Activated CD4-positive, alpha-beta T cell treated with anti-CD3 and anti-CD28 coated beads, Interleukin-2, amount 10 ng/mL, durations not matched to agents 7 days and 5 days (primary cell): ENCODE results near the gene HBZ. TPM values are rescaled to one million over a fixed set of nuclear protein-coding genes. Genes with fewer than 3 reads are reported as not detected.
"Not testable (repeated sequence)": the region's sequence is repeated elsewhere in the genome, so short reads cannot be mapped to it uniquely, and the experiment has no call there.

Experiments used
- CTCF ChIA-PET: fragments of 350-600 bp; sonication (Branson Sonifier 250); formaldehyde crosslinking; loops from one replicate; lab custom pipeline; 2021; ENCODE audit warnings: antibody characterized with exemption; lab: Charles Lee
- POLR2A ChIA-PET: fragments of 350-600 bp; sonication (Branson Sonifier 250); formaldehyde crosslinking; loops from one replicate; lab custom pipeline; 2021; ENCODE audit warnings: antibody characterized with exemption; lab: Charles Lee
- DNase-seq: peaks from one replicate; pipeline ENCODE4 v3.0.0-alpha.2; 2020
- H3K27ac Mint-ChIP-seq: one replicate; pipeline ENCODE4 v1.8.0; 2021; ENCODE audit warnings: mild to moderate bottlenecking, moderate library complexity, mixed read lengths
- H3K27me3 Mint-ChIP-seq: one replicate; pipeline ENCODE4 v1.8.0; 2021; ENCODE audit warnings: mixed read lengths
- H3K36me3 Mint-ChIP-seq: one replicate; pipeline ENCODE4 v1.8.0; 2021; ENCODE audit warnings: low read depth, mixed read lengths
- H3K4me1 Mint-ChIP-seq: one replicate; pipeline ENCODE4 v1.8.0; 2021; ENCODE audit warnings: mixed read lengths
- H3K4me3 Mint-ChIP-seq: one replicate; pipeline ENCODE4 v1.8.0; 2021; ENCODE audit warnings: mild to moderate bottlenecking, moderate library complexity, mixed read lengths
- H3K9me3 Mint-ChIP-seq: one replicate; pipeline ENCODE4 v1.8.0; 2021; ENCODE audit warnings: mixed read lengths
- total RNA-seq, 2 experiments: library from RNA; stranded (reverse); gene quantifications; one replicate each; pipeline ENCODE4 v1.2.3, GENCODE V29; 2021

The HBZ gene
- total RNA-seq, 2 experiments from 2014 or later: not detected

GRCh38 chr16:170788-171187 lies 18.3 kb downstream of the HBZ start:
- H3K4me3 Mint-ChIP-seq: no peak overlapping the region
- H3K4me1 Mint-ChIP-seq: peaks cover 17% of the 10 kb centered on the region
- H3K9me3 Mint-ChIP-seq: no peaks in the 10 kb centered on the region
- ChIA-PET POLR2A (no interaction called here), CTCF (interaction anchor here (1.3 to 1.4 kb wide), 2 partner anchors 10 to 11 kb away, joined by 3 to 5 read pairs; partner anchors contain the start of gene HBQ1)
- no peak for DNase-seq
- no peaks in the 10 kb centered on the region for H3K36me3 Mint-ChIP-seq
- peaks cover 66% of the 10 kb centered on the region for H3K27me3 Mint-ChIP-seq
- H3K27ac Mint-ChIP-seq: no peak overlapping the region

- H3K9me3 Mint-ChIP-seq, CTCF ChIA-PET, H3K36me3 Mint-ChIP-seq, POLR2A ChIA-PET, DNase-seq, H3K27ac Mint-ChIP-seq, H3K4me3 Mint-ChIP-seq: not testable (repeated sequence)
- Mint-ChIP-seq H3K4me1 (peaks cover 13% of the 10 kb centered on the region), H3K27me3 (peaks cover 56% of the 10 kb centered on the region)
Observed at GRCh38 chr16:172374-172941, 20.0 kb downstream of the HBZ start, which contains the start of gene HBA2. TSS of gene HBA2 (plus strand) at chr16:172876. CDS start at chr16:172913, 37 bp downstream.

GRCh38 chr16:173211-173854 lies 20.9 kb downstream of the HBZ start:
- Mint-ChIP-seq H3K4me1 (peaks cover 13% of the 10 kb centered on the region), H3K27me3 (peaks cover 58% of the 10 kb centered on the region)
- H3K36me3 Mint-ChIP-seq, H3K27ac Mint-ChIP-seq, DNase-seq, CTCF ChIA-PET, H3K9me3 Mint-ChIP-seq, H3K4me3 Mint-ChIP-seq, POLR2A ChIA-PET: not testable (repeated sequence)

DNA sequence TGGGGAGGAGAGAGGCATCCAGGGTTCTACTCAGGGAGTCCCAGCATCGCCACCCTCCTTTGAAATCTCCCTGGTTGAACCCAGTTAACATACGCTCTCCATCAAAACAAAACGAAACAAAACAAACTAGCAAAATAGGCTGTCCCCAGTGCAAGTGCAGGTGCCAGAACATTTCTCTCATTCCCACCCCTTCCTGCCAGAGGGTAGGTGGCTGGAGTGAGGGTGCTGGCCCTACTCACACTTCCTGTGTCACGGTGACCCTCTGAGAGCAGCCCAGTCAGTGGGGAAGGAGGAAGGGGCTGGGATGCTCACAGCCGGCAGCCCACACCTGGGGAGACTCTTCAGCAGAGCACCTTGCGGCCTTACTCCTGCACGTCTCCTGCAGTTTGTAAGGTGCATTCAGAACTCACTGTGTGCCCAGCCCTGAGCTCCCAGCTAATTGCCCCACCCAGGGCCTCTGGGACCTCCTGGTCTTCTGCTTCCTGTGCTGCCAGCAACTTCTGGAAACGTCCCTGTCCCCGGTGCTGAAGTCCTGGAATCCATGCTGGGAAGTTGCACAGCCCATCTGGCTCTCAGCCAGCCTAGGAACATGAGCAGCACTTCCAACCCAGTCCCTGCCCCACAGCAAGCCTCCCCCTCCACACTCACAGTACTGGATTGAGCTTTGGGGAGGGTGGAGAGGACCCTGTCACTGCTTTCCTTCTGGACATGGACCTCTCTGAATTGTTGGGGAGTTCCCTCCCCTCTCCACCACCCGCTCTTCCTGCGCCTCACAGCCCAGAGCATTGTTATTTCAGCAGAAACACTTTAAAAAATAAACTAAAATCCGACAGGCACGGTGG lies 21.7 kb downstream of the HBZ start:
- Mint-ChIP-seq H3K27me3 (peaks cover 55% of the 10 kb centered on the region), H3K4me1 (peaks cover 13% of the 10 kb centered on the region)
- H3K36me3 Mint-ChIP-seq, H3K27ac Mint-ChIP-seq, H3K9me3 Mint-ChIP-seq, POLR2A ChIA-PET, H3K4me3 Mint-ChIP-seq, CTCF ChIA-PET, DNase-seq: not testable (repeated sequence)

DNA sequence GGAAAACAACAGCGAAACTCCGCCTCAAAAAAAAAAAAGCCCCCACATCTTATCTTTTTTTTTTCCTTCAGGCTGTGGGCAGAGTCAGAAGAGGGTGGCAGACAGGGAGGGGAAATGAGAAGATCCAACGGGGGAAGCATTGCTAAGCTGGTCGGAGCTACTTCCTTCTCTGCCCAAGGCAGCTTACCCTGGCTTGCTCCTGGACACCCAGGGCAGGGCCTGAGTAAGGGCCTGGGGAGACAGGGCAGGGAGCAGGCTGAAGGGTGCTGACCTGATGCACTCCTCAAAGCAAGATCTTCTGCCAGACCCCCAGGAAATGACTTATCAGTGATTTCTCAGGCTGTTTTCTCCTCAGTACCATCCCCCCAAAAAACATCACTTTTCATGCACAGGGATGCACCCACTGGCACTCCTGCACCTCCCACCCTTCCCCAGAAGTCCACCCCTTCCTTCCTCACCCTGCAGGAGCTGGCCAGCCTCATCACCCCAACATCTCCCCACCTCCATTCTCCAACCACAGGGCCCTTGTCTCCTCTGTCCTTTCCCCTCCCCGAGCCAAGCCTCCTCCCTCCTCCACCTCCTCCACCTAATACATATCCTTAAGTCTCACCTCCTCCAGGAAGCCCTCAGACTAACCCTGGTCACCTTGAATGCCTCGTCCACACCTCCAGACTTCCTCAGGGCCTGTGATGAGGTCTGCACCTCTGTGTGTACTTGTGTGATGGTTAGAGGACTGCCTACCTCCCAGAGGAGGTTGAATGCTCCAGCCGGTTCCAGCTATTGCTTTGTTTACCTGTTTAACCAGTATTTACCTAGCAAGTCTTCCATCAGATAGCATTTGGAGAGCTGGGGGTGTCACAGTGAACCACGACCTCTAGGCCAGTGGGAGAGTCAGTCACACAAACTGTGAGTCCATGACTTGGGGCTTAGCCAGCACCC lies 22.8 kb downstream of the HBZ start:
- Mint-ChIP-seq H3K27me3 (peaks cover 58% of the 10 kb centered on the region), H3K9me3 (no peaks in the 10 kb centered on the region), H3K36me3 (no peaks in the 10 kb centered on the region), H3K4me1 (peaks cover 15% of the 10 kb centered on the region), H3K4me3 (peak overlapping the region; percentile 40), H3K27ac (no peak overlapping the region)
- POLR2A ChIA-PET: no interaction called here
- DNase-seq: no peak
- CTCF ChIA-PET: interaction anchor here (0.6 kb wide), 1 partner anchor 17 kb away, joined by 3 read pairs; no protein-coding TSS in a partner anchor

- POLR2A ChIA-PET, H3K27ac Mint-ChIP-seq, DNase-seq, H3K4me3 Mint-ChIP-seq, H3K9me3 Mint-ChIP-seq, CTCF ChIA-PET, H3K36me3 Mint-ChIP-seq: not testable (repeated sequence)
- Mint-ChIP-seq H3K27me3 (peaks cover 53% of the 10 kb centered on the region), H3K4me1 (peaks cover 15% of the 10 kb centered on the region)
Observed at GRCh38 chr16:176006-176405, 23.6 kb downstream of the HBZ start.

DNA sequence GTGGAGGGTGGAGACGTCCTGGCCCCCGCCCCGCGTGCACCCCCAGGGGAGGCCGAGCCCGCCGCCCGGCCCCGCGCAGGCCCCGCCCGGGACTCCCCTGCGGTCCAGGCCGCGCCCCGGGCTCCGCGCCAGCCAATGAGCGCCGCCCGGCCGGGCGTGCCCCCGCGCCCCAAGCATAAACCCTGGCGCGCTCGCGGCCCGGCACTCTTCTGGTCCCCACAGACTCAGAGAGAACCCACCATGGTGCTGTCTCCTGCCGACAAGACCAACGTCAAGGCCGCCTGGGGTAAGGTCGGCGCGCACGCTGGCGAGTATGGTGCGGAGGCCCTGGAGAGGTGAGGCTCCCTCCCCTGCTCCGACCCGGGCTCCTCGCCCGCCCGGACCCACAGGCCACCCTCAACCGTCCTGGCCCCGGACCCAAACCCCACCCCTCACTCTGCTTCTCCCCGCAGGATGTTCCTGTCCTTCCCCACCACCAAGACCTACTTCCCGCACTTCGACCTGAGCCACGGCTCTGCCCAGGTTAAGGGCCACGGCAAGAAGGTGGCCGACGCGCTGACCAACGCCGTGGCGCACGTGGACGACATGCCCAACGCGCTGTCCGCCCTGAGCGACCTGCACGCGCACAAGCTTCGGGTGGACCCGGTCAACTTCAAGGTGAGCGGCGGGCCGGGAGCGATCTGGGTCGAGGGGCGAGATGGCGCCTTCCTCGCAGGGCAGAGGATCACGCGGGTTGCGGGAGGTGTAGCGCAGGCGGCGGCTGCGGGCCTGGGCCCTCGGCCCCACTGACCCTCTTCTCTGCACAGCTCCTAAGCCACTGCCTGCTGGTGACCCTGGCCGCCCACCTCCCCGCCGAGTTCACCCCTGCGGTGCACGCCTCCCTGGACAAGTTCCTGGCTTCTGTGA lies 24.3 kb downstream of the HBZ start, which contains the start of gene HBA1:
HBA1 (plus strand) TSS at position 204 of the 906 bp plus-strand sequence; CDS start at position 241, 37 bp downstream.
- H3K27ac Mint-ChIP-seq, DNase-seq, H3K36me3 Mint-ChIP-seq, CTCF ChIA-PET, H3K9me3 Mint-ChIP-seq, POLR2A ChIA-PET: not testable (repeated sequence)
- Mint-ChIP-seq H3K4me1 (peaks cover 16% of the 10 kb centered on the region), H3K4me3 (peak within 1 kb of the TSS; percentile 40), H3K27me3 (peaks cover 49% of the 10 kb centered on the region)

- POLR2A ChIA-PET: no interaction called here
- no peaks in the 10 kb centered on the region for H3K36me3 Mint-ChIP-seq
- DNase-seq: no peak
- H3K27me3 Mint-ChIP-seq: peaks cover 47% of the 10 kb centered on the region
- no peak overlapping the region for H3K27ac Mint-ChIP-seq
- peaks cover 16% of the 10 kb centered on the region for H3K4me1 Mint-ChIP-seq
- H3K9me3 Mint-ChIP-seq: no peaks in the 10 kb centered on the region
- H3K4me3 Mint-ChIP-seq: no peak overlapping the region
- CTCF ChIA-PET: no interaction called here
Observed at GRCh38 chr16:177394-177822, 25.0 kb downstream of the HBZ start.

- no peak overlapping the region for H3K27ac Mint-ChIP-seq
- DNase-seq: no peak
- CTCF ChIA-PET: interaction anchor here (2.4 kb wide), 1 partner anchor 10 kb away, joined by 7 read pairs; no protein-coding TSS in a partner anchor
- no peak overlapping the region for H3K4me3 Mint-ChIP-seq
- H3K36me3 Mint-ChIP-seq: no peaks in the 10 kb centered on the region
- H3K27me3 Mint-ChIP-seq: peaks cover 47% of the 10 kb centered on the region
- H3K4me1 Mint-ChIP-seq: peaks cover 16% of the 10 kb centered on the region
- no peaks in the 10 kb centered on the region for H3K9me3 Mint-ChIP-seq
- POLR2A ChIA-PET: no interaction called here
Observed at GRCh38 chr16:177981-178667, 25.7 kb downstream of the HBZ start.

DNA sequence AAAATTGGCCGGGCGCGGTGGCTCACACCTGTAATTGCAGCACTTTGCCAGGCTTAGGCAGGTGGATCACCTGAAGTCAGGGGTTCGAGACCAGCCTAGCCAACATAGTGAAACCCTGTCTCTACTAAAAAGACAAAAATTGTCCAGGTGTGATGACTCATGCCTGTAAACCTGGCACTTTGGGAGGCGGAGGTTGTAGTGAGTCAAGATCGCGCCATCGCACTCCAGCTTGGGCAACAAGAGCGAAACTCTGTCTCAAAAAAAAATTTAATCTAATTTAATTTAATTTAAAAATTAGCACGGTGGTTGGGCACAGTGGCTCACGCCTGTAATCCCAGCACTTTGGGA lies 26.2 kb downstream of the HBZ start:
- no peak for DNase-seq
- CTCF ChIA-PET: interaction anchor here (2.4 kb wide), 1 partner anchor 11 kb away, joined by 7 read pairs; no protein-coding TSS in a partner anchor

More for the DNA sequence above, 26.2 kb downstream of the HBZ start:
- peaks cover 43% of the 10 kb centered on the region for H3K27me3 Mint-ChIP-seq
- H3K36me3 Mint-ChIP-seq: no peaks in the 10 kb centered on the region
- no peaks in the 10 kb centered on the region for H3K9me3 Mint-ChIP-seq
- H3K4me1 Mint-ChIP-seq: peaks cover 15% of the 10 kb centered on the region
- no peak overlapping the region for H3K4me3 Mint-ChIP-seq
- POLR2A ChIA-PET: no interaction called here
- H3K27ac Mint-ChIP-seq: no peak overlapping the region
